ENCODE data around the gene LIMS2. TPM values are rescaled to one million over a fixed set of nuclear protein-coding genes. Genes with fewer than 3 reads are reported as not detected.

LIMS2 gene
- total RNA-seq, 1 donor from 2014 or later: 6.2 TPM

DNA sequence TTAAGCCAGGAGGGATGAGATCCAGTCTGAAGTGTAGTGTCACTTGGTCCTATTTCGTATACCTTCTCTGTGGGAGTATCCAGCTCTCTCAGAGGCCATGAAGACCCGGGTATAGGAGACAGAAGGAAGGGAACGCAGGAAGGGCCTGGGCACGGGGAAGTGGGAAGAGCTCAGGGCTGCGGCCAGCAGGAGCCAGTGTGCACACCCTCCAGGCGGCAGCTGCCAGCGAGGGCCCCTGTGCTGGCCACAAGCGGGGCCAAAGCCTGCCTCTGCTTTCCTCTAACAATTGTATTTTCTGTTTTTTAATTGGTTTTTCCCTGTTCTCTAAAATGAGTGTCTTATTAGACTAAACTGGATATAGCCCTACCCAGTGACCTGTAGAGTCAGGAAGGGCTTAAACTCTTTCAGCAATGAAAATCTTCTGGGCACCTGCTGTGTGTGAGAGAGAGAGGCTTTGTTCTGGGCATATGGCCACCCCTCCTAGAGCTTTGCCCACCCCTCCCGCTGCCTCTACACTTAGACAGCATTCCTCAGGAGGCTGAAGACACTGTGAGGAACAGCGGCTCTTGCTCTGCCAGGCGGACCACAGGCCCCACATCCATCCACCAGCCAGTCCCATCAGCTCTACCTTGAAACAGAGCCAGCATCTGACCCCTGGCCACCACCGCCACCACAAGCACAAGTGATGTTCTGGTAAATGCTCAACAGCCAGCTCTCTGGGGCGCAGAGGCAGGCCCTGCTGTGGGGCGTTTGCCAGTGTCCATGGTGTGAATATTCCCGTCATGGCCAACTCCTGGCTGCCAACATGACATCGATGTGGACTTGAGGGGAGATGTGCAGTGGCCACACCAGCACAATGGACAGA, 19.9 kb downstream of the LIMS2 start:
- H3K4me3 Mint-ChIP-seq (ENCODE audit: low read depth): no peak overlapping the region
- H3K4me1 Mint-ChIP-seq (ENCODE audit: low read depth): no peaks in the 10 kb centered on the region
- no peaks in the 10 kb centered on the region for H3K9me3 Mint-ChIP-seq (ENCODE audit: low read depth)
- no peak for DNase-seq (ENCODE audit: low spot score, unreplicated experiment)
- TF ChIP-seq CTCF (IDR thresholded peaks at IDR 0.05; ENCODE audit: unreplicated experiment): no peak
- no peak overlapping the region for H3K27ac Mint-ChIP-seq
- H3K36me3 Mint-ChIP-seq (ENCODE audit: insufficient read depth): no peaks in the 10 kb centered on the region
- H3K27me3 Mint-ChIP-seq: no peaks in the 10 kb centered on the region

GRCh38 chr2:127654838-127655175, 20.5 kb downstream of the LIMS2 start:
- Mint-ChIP-seq H3K27me3 (no peaks in the 10 kb centered on the region), H3K27ac (no peak overlapping the region), H3K9me3 (ENCODE audit: low read depth) (no peaks in the 10 kb centered on the region)

GRCh38 chr2:127654084-127654837, 21.1 kb downstream of the LIMS2 start:
- Mint-ChIP-seq H3K9me3 (ENCODE audit: low read depth) (no peaks in the 10 kb centered on the region), H3K27ac (no peak overlapping the region), H3K4me1 (ENCODE audit: low read depth) (peaks cover 2% of the 10 kb centered on the region)

More at GRCh38 chr2:127654838-127655175, 20.5 kb downstream of the LIMS2 start:
- no peaks in the 10 kb centered on the region for H3K36me3 Mint-ChIP-seq (ENCODE audit: insufficient read depth)
- no peak overlapping the region for H3K4me3 Mint-ChIP-seq (ENCODE audit: low read depth)
- H3K4me1 Mint-ChIP-seq (ENCODE audit: low read depth): no peaks in the 10 kb centered on the region
- no peak for DNase-seq (ENCODE audit: low spot score, unreplicated experiment)
- no peak for TF ChIP-seq CTCF (IDR thresholded peaks at IDR 0.05; ENCODE audit: unreplicated experiment)

DNA sequence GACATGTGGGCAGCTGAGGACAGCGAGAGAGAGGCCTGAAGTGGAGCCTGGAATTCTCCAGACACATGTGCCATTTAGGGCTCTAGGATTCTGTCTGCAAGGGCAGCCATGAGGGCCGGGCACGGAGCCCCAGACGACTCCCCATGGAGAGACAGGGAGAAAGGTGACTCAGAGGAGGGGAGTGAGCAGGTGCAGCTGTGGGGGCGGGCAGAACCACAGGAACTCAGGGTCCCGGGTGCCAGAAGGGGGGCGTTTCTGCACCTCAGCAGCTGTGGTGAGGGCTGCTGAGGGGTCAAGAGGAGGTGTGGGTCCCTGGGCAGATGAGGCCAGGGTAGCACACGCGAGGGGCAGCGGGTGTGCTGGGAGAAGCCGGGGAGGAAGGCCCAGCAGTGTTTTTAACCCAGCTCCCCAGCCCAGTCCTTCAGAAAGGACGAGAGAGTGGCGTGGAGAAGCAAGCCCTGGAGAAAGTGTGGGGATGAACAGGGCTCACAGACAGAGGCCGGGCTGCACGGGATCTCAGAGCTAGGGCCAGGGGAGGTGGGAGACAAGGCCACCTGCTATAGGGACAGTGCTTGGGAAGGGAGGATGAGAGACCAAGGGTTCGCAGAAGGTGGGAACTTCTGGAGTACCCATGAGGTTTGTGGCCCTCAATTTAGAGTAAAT, 21.8 kb downstream of the LIMS2 start:
- Mint-ChIP-seq H3K4me1 (ENCODE audit: low read depth) (peaks cover 2% of the 10 kb centered on the region), H3K4me3 (ENCODE audit: low read depth) (no peak overlapping the region), H3K36me3 (ENCODE audit: insufficient read depth) (no peaks in the 10 kb centered on the region), H3K9me3 (ENCODE audit: low read depth) (no peaks in the 10 kb centered on the region), H3K27ac (no peak overlapping the region), H3K27me3 (peaks cover 3% of the 10 kb centered on the region)
- DNase-seq (ENCODE audit: low spot score, unreplicated experiment): no peak
- TF ChIP-seq CTCF (IDR thresholded peaks at IDR 0.05; ENCODE audit: unreplicated experiment): no peak

More at GRCh38 chr2:127654084-127654837, 21.1 kb downstream of the LIMS2 start:
- peaks cover 3% of the 10 kb centered on the region for H3K27me3 Mint-ChIP-seq
- TF ChIP-seq CTCF (IDR thresholded peaks at IDR 0.05; ENCODE audit: unreplicated experiment): no peak
- no peak for DNase-seq (ENCODE audit: low spot score, unreplicated experiment)
- H3K36me3 Mint-ChIP-seq (ENCODE audit: insufficient read depth): no peaks in the 10 kb centered on the region
- H3K4me3 Mint-ChIP-seq (ENCODE audit: low read depth): no peak overlapping the region

- no peak for DNase-seq (ENCODE audit: low spot score, unreplicated experiment)
- peaks cover 4% of the 10 kb centered on the region for H3K4me1 Mint-ChIP-seq (ENCODE audit: low read depth)
- no peaks in the 10 kb centered on the region for H3K36me3 Mint-ChIP-seq (ENCODE audit: insufficient read depth)
- H3K9me3 Mint-ChIP-seq (ENCODE audit: low read depth): no peaks in the 10 kb centered on the region
- no peak overlapping the region for H3K27ac Mint-ChIP-seq
- H3K27me3 Mint-ChIP-seq: peaks cover 5% of the 10 kb centered on the region
- no peak for TF ChIP-seq CTCF (IDR thresholded peaks at IDR 0.05; ENCODE audit: unreplicated experiment)
- H3K4me3 Mint-ChIP-seq (ENCODE audit: low read depth): no peak overlapping the region
Measured at GRCh38 chr2:127652786-127653357, 22.5 kb downstream of the LIMS2 start.
